Cardiac fibroblast (primary cell): ENCODE data around the gene SCN10A.
A peak's percentile ranks its signal among the peaks of the same experiment; 100 is the strongest.

Experiments used
- DNase-seq, 2 donors: peaks; one replicate each; pipeline versions ENCODE4 v3.0.0 to v3.0.0-alpha.2; 2010; ENCODE audit warnings: low read depth in 2 of 2
- H3K4me3 ChIP-seq, 2 donors: replicated peaks in 1 of 2; 1 replicate in 1 of 2; 2 replicates in 1 of 2; pipeline ENCODE4 v1.5.1; 2011; ENCODE audit warnings: low read depth in 2 of 2, low read length in 2 of 2, mild to moderate bottlenecking in 2 of 2, moderate library complexity in 1 of 2
- CTCF ChIP-seq: IDR thresholded peaks from one replicate; pipeline ENCODE4 v1.5.1; 2011; ENCODE audit warnings: low read depth, mild to moderate bottlenecking, low read length, inconsistent platforms

The SCN10A gene

GRCh38 chr3:38717355-38718240 is 98.4 kb downstream of the SCN10A start:
- no peak overlapping the region for H3K4me3 ChIP-seq
- TF ChIP-seq CTCF = no peak

GRCh38 chr3:38713121-38713520 is 102.9 kb downstream of the SCN10A start:
- no peak overlapping the region for H3K4me3 ChIP-seq
- no peak for TF ChIP-seq CTCF
- no peak for DNase-seq

More at GRCh38 chr3:38717355-38718240, 98.4 kb downstream of the SCN10A start:
- peak in 1 of 2 donors; percentile 35 for DNase-seq

GRCh38 chr3:38711321-38711720 is 104.7 kb downstream of the SCN10A start:
- no peak for TF ChIP-seq CTCF
- H3K4me3 ChIP-seq = no peak overlapping the region
- DNase-seq = no peak

GRCh38 chr3:38707730-38708129 is 108.3 kb downstream of the SCN10A start:
- TF ChIP-seq CTCF = peak; percentile 38
- H3K4me3 ChIP-seq = no peak overlapping the region
- no peak for DNase-seq

- no peak for DNase-seq
- no peak overlapping the region for H3K4me3 ChIP-seq
These were observed 109.1 kb downstream of the SCN10A start for GRCh38 chr3:38706961-38707360.

GRCh38 chr3:38702231-38702630 is 113.8 kb downstream of the SCN10A start:
- no peak for TF ChIP-seq CTCF
- H3K4me3 ChIP-seq = no peak overlapping the region
- DNase-seq = no peak

More at GRCh38 chr3:38706961-38707360, 109.1 kb downstream of the SCN10A start:
- no peak for TF ChIP-seq CTCF
